Measurements from ENCODE around the gene UGT3A2.
"Not testable (repeated sequence)": the region's sequence is repeated elsewhere in the genome, so short reads cannot be mapped to it uniquely, and the experiment has no call there.

UGT3A2 gene

GRCh38 chr5:36054647-36055046 lies 12.0 kb downstream of the UGT3A2 start:
- no peak for DNase-seq (ENCODE audit: low read depth in 2 of 3, low spot score in 2 of 3)

- DNase-seq (ENCODE audit: low read depth in 2 of 3, low spot score in 2 of 3), result no peak
Observed at GRCh38 chr5:36052538-36052937, 14.1 kb downstream of the UGT3A2 start.

- DNase-seq (ENCODE audit: low read depth in 2 of 3, low spot score in 2 of 3), result no peak
Observed at GRCh38 chr5:36049949-36050348, 16.7 kb downstream of the UGT3A2 start.

- no peak for DNase-seq (ENCODE audit: low read depth in 2 of 3, low spot score in 2 of 3)
Observed at GRCh38 chr5:36047384-36048160, 19.1 kb downstream of the UGT3A2 start.

- no peak for DNase-seq (ENCODE audit: low read depth in 2 of 3, low spot score in 2 of 3)
Observed at GRCh38 chr5:36045895-36046294, 20.8 kb downstream of the UGT3A2 start.

GRCh38 chr5:36041537-36041845 lies 25.2 kb downstream of the UGT3A2 start:
- no peak for DNase-seq (ENCODE audit: low read depth in 2 of 3, low spot score in 2 of 3)

GRCh38 chr5:36040651-36041536 lies 25.8 kb downstream of the UGT3A2 start:
- no peak for DNase-seq (ENCODE audit: low read depth in 2 of 3, low spot score in 2 of 3)

GRCh38 chr5:36035696-36036095 lies 31.0 kb downstream of the UGT3A2 start:
- DNase-seq (ENCODE audit: low read depth in 2 of 3, low spot score in 2 of 3), result no peak

GRCh38 chr5:36034536-36035134 lies 32.0 kb downstream of the UGT3A2 start:
- not testable (repeated sequence) for DNase-seq (ENCODE audit: low read depth in 2 of 3, low spot score in 2 of 3)

- DNase-seq (ENCODE audit: low read depth in 2 of 3, low spot score in 2 of 3), result no peak
Observed at GRCh38 chr5:36033486-36033885, 33.2 kb downstream of the UGT3A2 start.

- no peak for DNase-seq (ENCODE audit: low read depth in 2 of 3, low spot score in 2 of 3)
Observed at GRCh38 chr5:36033047-36033446, 33.6 kb downstream of the UGT3A2 start.

- DNase-seq (ENCODE audit: low read depth in 2 of 3, low spot score in 2 of 3), result no peak
Observed at GRCh38 chr5:36031223-36031622, 35.5 kb downstream of the UGT3A2 start.

GRCh38 chr5:36029914-36030313 lies 36.8 kb downstream of the UGT3A2 start:
- no peak for DNase-seq (ENCODE audit: low read depth in 2 of 3, low spot score in 2 of 3)

GRCh38 chr5:36028816-36029465 lies 37.7 kb downstream of the UGT3A2 start:
- no peak for DNase-seq (ENCODE audit: low read depth in 2 of 3, low spot score in 2 of 3)

GRCh38 chr5:36027711-36028110 lies 39.0 kb downstream of the UGT3A2 start:
- no peak for DNase-seq (ENCODE audit: low read depth in 2 of 3, low spot score in 2 of 3)

- no peak for DNase-seq (ENCODE audit: low read depth in 2 of 3, low spot score in 2 of 3)
Observed at GRCh38 chr5:36026706-36027465, 39.8 kb downstream of the UGT3A2 start.

GRCh38 chr5:36022246-36022645 lies 44.4 kb downstream of the UGT3A2 start:
- not testable (repeated sequence) for DNase-seq (ENCODE audit: low read depth in 2 of 3, low spot score in 2 of 3)

- not testable (repeated sequence) for DNase-seq (ENCODE audit: low read depth in 2 of 3, low spot score in 2 of 3)
Observed at GRCh38 chr5:36019584-36019983, 47.1 kb downstream of the UGT3A2 start.

- no peak for DNase-seq (ENCODE audit: low read depth in 2 of 3, low spot score in 2 of 3)
Observed at GRCh38 chr5:36017622-36018021, 49.1 kb downstream of the UGT3A2 start.

- DNase-seq (ENCODE audit: low read depth in 2 of 3, low spot score in 2 of 3), result no peak
Observed at GRCh38 chr5:36017004-36017403, 49.7 kb downstream of the UGT3A2 start.

- DNase-seq (ENCODE audit: low read depth in 2 of 3, low spot score in 2 of 3), result no peak
Observed at GRCh38 chr5:36013182-36013581, 53.5 kb downstream of the UGT3A2 start.

All from activated CD8-positive, alpha-beta memory T cell treated with anti-CD3 and anti-CD28 coated beads for 48 hours (primary cell).